ENCODE measurements around the gene VPS16. TPM values are rescaled to one million over a fixed set of nuclear protein-coding genes. Genes with fewer than 3 reads are reported as not detected.

Gene VPS16
- total RNA-seq, 1 experiment from 2014 or later: 26.2 TPM

DNA sequence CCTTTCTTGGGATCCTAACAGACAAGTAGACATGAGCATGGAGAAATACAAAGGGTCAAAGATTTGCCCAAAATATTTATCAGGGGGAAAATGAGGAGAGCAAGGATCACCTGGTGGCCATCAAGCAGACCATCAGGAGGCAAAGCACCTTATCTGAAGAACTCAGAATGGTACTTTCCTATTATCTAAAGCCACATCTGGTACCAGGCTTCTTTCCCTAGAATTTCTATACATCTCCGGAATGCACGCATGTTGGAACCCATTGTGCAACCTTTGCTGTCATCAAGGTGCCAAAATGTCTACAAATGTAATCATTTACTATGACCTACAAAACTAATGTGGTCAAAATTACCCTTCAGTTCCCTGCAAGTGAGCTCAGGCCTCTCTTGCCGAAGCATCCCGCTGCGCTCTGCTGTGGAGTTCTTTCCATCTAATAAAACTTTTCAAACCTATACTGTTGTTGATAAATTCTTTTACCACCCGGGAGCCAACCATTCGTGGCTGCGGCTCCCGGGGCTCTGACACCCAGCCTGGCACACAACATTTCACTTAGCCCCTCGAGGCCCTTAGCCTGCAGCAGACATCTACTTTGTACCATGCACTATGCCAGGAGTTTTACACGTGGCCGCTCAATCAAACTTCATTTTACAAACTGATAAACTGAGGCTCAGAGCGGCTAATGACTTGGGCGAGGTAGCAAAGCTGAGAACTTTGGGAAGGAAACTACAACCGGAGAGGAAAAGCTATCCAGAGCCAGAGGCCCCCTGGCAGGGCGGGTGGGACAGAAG is 36.3 kb upstream of the VPS16 start:
- ChIA-PET POLR2A (no interaction called here), CTCF (interaction anchor here (1.0 to 1.8 kb wide), 3 partner anchors 12 to 51 kb away, joined by 3 to 7 read pairs (median 5); partner anchors contain the start of gene TMEM239)
- H3K4me1 Mint-ChIP-seq: peaks cover 31% of the 10 kb centered on the region
- no peak for ATAC-seq
- H3K36me3 Mint-ChIP-seq: no peaks in the 10 kb centered on the region
- H3K9me3 Mint-ChIP-seq: 0 out of 2 replicates have a peak, but pooled peaks cover 4% of the 10 kb centered on the region
- peaks cover 91% of the 10 kb centered on the region for H3K27me3 Mint-ChIP-seq (ENCODE audit: low read depth)
- H3K27ac Mint-ChIP-seq: no peak overlapping the region
- TF ChIP-seq MYBL2 (CRISPR knock-in tag; IDR thresholded peaks at IDR 0.05) (no peak), TP53 (CRISPR knock-in tag; IDR thresholded peaks at IDR 0.05) (no peak), GRHL2 (CRISPR knock-in tag; IDR thresholded peaks at IDR 0.05; ENCODE audit: insufficient replicate concordance, severe bottlenecking) (no peak), ZNF416 (CRISPR knock-in tag; IDR thresholded peaks at IDR 0.05) (no peak), GTF2I (CRISPR knock-in tag; conservative IDR thresholded peaks at IDR 0.05) (no peak), ELF4 (CRISPR knock-in tag; IDR thresholded peaks at IDR 0.05; ENCODE audit: low read depth) (no peak), ESRRA (CRISPR knock-in tag; IDR thresholded peaks at IDR 0.05; ENCODE audit: borderline replicate concordance) (no peak), ZNF232 (CRISPR knock-in tag; IDR thresholded peaks at IDR 0.05) (no peak), ZBTB21 (CRISPR knock-in tag; IDR thresholded peaks at IDR 0.05; ENCODE audit: borderline replicate concordance) (no peak), NR3C1 (CRISPR knock-in tag; conservative IDR thresholded peaks at IDR 0.05; ENCODE audit: low read depth) (no peak), ZNF317 (CRISPR knock-in tag; IDR thresholded peaks at IDR 0.05; ENCODE audit: borderline replicate concordance, low read depth) (no peak), TCF7 (CRISPR knock-in tag; IDR thresholded peaks at IDR 0.05; ENCODE audit: low read depth) (no peak)
- TF ChIP-seq, protein P1, sequence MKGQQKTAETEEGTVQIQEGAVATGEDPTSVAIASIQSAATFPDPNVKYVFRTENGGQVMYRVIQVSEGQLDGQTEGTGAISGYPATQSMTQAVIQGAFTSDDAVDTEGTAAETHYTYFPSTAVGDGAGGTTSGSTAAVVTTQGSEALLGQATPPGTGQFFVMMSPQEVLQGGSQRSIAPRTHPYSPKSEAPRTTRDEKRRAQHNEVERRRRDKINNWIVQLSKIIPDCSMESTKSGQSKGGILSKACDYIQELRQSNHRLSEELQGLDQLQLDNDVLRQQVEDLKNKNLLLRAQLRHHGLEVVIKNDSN (CRISPR knock-in tag; IDR thresholded peaks at IDR 0.05): no peak
- TF ChIP-seq, protein P2, sequence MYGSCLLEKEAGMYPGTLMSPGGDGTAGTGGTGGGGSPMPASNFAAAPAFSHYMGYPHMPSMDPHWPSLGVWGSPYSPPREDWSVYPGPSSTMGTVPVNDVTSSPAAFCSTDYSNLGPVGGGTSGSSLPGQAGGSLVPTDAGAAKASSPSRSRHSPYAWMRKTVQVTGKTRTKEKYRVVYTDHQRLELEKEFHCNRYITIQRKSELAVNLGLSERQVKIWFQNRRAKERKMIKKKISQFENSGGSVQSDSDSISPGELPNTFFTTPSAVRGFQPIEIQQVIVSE (CRISPR knock-in tag; IDR thresholded peaks at IDR 0.05; ENCODE audit: borderline replicate concordance): no peak
- TF ChIP-seq, protein P3, sequence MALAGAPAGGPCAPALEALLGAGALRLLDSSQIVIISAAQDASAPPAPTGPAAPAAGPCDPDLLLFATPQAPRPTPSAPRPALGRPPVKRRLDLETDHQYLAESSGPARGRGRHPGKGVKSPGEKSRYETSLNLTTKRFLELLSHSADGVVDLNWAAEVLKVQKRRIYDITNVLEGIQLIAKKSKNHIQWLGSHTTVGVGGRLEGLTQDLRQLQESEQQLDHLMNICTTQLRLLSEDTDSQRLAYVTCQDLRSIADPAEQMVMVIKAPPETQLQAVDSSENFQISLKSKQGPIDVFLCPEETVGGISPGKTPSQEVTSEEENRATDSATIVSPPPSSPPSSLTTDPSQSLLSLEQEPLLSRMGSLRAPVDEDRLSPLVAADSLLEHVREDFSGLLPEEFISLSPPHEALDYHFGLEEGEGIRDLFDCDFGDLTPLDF (CRISPR knock-in tag; IDR thresholded peaks at IDR 0.05): no peak
- TF ChIP-seq, protein P4, sequence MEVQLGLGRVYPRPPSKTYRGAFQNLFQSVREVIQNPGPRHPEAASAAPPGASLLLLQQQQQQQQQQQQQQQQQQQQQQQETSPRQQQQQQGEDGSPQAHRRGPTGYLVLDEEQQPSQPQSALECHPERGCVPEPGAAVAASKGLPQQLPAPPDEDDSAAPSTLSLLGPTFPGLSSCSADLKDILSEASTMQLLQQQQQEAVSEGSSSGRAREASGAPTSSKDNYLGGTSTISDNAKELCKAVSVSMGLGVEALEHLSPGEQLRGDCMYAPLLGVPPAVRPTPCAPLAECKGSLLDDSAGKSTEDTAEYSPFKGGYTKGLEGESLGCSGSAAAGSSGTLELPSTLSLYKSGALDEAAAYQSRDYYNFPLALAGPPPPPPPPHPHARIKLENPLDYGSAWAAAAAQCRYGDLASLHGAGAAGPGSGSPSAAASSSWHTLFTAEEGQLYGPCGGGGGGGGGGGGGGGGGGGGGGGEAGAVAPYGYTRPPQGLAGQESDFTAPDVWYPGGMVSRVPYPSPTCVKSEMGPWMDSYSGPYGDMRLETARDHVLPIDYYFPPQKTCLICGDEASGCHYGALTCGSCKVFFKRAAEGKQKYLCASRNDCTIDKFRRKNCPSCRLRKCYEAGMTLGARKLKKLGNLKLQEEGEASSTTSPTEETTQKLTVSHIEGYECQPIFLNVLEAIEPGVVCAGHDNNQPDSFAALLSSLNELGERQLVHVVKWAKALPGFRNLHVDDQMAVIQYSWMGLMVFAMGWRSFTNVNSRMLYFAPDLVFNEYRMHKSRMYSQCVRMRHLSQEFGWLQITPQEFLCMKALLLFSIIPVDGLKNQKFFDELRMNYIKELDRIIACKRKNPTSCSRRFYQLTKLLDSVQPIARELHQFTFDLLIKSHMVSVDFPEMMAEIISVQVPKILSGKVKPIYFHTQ (CRISPR knock-in tag; IDR thresholded peaks at IDR 0.05): no peak
- TF ChIP-seq, protein P5, sequence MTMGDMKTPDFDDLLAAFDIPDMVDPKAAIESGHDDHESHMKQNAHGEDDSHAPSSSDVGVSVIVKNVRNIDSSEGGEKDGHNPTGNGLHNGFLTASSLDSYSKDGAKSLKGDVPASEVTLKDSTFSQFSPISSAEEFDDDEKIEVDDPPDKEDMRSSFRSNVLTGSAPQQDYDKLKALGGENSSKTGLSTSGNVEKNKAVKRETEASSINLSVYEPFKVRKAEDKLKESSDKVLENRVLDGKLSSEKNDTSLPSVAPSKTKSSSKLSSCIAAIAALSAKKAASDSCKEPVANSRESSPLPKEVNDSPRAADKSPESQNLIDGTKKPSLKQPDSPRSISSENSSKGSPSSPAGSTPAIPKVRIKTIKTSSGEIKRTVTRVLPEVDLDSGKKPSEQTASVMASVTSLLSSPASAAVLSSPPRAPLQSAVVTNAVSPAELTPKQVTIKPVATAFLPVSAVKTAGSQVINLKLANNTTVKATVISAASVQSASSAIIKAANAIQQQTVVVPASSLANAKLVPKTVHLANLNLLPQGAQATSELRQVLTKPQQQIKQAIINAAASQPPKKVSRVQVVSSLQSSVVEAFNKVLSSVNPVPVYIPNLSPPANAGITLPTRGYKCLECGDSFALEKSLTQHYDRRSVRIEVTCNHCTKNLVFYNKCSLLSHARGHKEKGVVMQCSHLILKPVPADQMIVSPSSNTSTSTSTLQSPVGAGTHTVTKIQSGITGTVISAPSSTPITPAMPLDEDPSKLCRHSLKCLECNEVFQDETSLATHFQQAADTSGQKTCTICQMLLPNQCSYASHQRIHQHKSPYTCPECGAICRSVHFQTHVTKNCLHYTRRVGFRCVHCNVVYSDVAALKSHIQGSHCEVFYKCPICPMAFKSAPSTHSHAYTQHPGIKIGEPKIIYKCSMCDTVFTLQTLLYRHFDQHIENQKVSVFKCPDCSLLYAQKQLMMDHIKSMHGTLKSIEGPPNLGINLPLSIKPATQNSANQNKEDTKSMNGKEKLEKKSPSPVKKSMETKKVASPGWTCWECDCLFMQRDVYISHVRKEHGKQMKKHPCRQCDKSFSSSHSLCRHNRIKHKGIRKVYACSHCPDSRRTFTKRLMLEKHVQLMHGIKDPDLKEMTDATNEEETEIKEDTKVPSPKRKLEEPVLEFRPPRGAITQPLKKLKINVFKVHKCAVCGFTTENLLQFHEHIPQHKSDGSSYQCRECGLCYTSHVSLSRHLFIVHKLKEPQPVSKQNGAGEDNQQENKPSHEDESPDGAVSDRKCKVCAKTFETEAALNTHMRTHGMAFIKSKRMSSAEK (CRISPR knock-in tag; IDR thresholded peaks at IDR 0.05; ENCODE audit: borderline replicate concordance): no peak
- TF ChIP-seq, protein P6, sequence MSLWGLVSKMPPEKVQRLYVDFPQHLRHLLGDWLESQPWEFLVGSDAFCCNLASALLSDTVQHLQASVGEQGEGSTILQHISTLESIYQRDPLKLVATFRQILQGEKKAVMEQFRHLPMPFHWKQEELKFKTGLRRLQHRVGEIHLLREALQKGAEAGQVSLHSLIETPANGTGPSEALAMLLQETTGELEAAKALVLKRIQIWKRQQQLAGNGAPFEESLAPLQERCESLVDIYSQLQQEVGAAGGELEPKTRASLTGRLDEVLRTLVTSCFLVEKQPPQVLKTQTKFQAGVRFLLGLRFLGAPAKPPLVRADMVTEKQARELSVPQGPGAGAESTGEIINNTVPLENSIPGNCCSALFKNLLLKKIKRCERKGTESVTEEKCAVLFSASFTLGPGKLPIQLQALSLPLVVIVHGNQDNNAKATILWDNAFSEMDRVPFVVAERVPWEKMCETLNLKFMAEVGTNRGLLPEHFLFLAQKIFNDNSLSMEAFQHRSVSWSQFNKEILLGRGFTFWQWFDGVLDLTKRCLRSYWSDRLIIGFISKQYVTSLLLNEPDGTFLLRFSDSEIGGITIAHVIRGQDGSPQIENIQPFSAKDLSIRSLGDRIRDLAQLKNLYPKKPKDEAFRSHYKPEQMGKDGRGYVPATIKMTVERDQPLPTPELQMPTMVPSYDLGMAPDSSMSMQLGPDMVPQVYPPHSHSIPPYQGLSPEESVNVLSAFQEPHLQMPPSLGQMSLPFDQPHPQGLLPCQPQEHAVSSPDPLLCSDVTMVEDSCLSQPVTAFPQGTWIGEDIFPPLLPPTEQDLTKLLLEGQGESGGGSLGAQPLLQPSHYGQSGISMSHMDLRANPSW (CRISPR knock-in tag; conservative IDR thresholded peaks at IDR 0.05; ENCODE audit: low read depth): no peak
- DNase-seq (ENCODE audit: low spot score): no peak
- H3K4me3 Mint-ChIP-seq: peak overlapping the region; percentile 55
